ENCODE results near the gene LCN1.

The LCN1 gene

DNA sequence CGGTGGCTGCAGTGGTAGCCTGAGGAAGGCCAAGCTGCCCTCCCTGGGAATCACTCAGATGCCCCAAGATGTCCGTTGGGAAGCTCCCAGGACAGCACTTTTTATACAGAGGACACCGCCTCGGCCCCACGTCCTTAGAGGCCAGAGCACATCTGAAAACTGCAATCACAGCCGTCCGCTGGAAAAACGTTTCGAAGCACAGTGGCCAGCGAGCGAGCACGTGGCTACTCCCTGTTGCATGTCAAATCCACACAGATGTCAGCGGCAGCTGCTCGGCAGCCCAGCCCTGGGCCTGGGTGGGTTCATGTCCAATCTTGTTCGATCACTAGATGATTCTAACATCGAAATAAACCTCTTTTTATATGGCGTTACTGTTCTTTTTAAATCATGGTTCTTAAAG, 32.7 kb upstream of the LCN1 start:
- DNase-seq (ENCODE audit: low read depth in 2 of 3, low spot score in 1 of 3), result no peak

DNA sequence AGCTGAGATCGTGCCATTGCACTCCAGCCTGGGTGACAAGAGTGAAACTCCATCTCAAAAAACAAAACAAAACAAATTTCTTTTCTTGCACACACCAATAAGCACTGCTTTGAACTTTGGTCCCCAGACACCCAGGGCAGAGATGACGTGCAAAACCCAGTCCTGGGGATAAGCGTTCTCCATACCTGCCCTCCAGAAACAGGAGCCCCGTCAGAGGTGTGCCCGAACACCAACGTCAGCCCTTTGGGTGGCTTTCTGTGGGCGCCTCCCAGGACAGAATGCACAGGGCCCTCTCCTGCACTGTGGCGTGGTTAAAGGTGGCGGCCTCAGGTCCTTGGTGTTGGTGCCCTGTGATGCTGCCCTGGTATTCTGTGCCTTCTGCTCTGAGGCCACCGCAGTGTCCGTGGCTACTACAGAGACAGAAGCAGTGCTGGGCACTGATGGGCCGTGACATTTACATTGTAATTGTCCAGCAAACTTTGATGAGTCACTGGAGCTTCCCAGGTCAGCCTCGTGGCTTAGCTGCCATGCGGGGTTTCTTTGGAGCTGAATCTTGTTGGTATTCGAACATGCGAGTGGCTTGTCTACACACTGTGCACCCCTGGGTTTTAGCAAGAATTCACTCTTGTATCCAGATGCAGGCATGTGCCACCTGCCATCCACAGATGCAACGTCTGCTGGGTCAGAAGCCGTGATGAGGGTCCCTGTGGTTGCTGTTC, 31.9 kb upstream of the LCN1 start:
- DNase-seq (ENCODE audit: low read depth in 2 of 3, low spot score in 1 of 3), result no peak

DNA sequence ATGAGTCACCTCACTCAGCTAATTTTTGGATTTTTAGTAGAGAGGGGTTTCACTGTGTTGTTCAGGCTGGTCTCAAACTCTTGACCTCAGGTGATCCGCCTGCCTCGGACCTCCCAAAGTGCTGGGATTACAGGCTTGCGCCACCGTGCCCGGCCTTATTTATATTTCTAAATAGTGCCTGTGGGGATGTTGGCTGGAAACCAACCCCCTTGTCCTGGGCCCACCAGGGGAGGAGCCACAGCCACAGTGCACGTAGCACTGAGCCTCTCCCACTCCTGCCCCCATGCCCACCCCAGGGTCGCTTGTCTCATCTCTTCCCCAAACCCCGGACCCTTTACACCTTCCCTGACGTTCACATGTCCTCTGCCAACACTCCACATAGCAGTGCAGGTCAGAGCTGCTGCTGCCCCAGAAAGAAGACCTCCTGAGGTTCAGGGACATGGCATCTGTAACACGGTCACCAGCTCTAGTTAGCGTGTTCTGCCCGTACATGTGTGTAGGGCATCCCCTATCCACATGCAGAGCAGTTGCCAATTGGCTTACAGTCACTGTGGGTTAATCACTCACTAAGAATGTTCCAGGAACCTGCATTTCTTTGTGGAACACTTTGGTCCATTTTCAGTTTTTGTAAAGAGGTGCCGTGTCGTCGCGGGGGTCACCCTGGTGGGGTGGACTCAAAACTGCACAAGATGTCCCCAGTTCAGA, 30.9 kb upstream of the LCN1 start:
- no peak for DNase-seq (ENCODE audit: low read depth in 2 of 3, low spot score in 1 of 3)

DNA sequence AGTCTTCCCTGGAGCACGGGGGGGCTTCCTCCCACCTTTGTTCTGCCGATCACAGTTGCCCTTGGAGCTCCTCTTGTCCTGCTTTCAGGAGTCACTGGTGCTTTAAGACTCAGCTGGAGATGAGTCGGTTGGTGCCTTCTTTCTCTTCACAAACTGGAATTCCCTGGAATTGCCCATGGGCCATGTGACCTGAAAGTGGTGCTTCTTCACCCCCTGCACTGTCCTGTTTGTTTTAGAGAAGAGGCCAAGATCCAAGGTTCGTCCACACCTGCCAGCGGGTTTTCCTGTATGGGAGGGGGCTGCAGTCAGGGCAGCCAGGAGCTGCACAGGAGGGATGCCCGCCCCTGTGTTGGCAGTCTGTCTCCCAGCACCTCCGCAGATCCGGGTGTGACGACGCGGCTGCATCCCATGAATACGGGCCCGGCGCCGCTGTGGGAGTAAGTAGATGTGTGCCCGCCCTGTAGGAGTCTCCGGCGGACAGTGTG, 30.2 kb upstream of the LCN1 start:
- no peak for DNase-seq (ENCODE audit: low read depth in 2 of 3, low spot score in 1 of 3)

DNA sequence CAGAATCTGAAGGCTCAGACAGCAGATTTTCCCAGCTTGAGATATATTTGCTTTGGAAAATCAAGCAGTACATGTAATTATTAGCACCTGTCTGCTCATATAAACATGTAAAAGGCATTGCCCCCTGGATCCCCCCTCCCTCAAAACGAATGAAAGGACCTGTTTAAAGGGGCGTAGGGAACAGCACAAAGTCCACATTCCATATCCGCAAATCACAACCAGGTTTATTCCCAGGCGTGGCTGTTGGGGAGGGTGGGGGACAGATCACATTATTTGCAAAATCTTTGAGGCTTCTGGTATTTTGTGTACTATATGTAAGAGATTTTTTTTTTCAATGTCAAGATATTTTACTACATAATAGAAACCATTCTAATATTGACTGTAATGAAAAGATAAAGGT, 29.5 kb upstream of the LCN1 start:
- DNase-seq (ENCODE audit: low read depth in 2 of 3, low spot score in 1 of 3), result no peak

DNA sequence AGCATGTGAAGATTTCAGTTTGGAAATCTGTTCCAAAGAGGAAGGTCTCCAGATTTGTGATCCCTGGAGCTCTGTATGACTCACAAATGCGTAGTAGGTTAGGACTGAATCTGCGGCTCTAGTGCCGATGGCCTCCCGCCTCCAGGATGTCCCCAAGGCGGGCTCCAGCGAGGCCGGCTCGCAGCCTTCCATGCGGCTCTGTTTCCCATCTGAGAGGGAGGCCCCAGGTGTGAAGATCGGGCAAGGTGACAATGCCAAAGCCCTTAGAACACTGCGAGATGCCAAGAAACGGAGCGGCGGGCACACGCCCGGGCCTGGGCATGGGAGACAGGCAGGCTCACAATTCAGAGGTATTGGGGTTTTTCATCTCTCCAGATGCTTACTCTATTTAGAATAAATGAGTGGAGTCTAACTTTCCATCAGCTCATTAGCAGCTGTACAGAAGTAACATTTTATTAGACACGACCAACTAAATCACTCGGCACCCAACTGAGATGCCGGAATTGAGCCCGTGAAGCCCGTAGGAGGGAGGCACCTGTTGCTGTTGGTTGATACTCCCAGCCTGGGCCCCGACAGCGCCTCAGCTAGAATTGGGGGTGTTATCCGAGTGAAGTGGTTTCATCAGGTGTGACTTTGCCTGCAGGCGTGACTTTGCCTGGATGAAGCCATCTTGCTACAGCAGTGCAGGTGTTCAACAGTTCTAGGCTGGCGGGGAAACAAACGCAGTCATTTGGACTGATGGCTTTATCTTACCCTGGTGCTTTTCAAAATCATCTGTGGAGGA, 28.2 kb upstream of the LCN1 start:
- DNase-seq (ENCODE audit: low read depth in 2 of 3, low spot score in 1 of 3), result no peak

DNA sequence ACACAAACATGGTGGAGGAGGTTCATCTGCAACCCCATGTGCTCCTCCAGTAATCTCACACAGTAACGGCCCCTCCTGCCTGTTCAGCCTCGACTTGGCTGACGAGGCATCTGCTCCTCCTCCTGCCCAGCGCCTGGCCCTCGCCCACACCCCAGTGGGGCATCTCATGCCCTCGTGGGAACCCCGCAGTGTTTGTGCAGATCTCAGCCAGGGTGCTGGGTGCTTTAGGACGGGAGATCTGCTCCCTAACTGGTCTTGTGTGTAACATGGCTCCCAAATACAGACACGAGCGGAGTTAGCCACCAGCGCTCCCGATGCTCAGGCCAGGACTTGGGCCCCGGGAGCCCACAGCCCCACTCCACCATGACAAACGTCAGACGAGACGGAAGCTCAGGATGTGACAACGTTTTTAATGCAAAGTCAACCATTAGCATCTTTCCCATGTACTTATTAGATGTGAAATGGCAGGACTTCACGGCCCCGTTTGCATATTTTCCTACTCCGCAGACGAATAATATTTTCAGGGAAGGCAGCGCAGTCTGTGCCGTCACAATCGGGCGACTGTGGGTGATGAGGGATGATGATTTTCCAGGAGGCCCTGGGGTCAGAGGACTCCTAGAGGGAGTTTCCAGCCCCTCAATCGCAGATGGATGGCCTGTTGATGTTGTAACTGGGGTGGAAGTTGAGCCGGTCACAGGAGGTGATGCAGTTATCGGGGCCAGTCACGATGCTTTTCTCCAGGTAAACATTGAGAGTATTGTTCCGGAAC, 26.3 kb upstream of the LCN1 start:
- no peak for DNase-seq (ENCODE audit: low read depth in 2 of 3, low spot score in 1 of 3)

DNA sequence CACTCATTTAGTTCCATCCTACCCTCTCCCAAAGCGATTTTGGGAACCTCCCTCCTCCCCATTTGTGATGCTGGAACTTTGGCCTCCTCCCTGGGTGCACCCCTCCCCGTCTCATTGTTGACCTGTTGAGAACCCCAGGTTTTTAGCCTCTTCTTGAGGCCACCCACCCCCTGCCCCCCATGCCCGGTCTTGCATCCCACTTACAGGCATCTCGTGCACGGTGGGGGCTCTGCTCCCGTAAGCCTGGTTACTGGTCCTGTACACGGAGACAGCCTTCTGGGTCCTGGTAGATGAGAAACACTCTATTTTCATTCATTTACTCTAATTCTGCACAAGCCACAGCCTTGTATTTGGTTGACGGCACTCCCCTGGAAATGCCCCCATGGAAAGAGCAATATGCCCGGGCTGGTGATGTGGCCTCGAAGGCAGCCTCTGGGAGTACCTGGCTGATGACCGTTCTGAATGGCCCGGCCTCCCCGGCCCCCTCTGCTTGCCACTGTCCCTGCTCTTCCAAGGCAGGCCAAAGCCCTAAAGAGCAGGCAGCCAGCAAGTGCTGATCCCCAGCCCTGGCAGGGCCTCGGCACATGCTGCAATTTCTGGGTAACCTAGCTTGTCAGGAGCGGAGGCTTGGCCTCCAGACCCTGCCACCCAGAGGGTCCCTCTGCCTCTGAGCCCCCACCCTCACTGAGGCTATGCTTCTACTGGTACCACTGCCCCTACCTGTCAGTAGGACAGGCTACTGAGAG, 22.7 kb upstream of the LCN1 start:
- DNase-seq (ENCODE audit: low read depth in 2 of 3, low spot score in 1 of 3), result no peak

DNA sequence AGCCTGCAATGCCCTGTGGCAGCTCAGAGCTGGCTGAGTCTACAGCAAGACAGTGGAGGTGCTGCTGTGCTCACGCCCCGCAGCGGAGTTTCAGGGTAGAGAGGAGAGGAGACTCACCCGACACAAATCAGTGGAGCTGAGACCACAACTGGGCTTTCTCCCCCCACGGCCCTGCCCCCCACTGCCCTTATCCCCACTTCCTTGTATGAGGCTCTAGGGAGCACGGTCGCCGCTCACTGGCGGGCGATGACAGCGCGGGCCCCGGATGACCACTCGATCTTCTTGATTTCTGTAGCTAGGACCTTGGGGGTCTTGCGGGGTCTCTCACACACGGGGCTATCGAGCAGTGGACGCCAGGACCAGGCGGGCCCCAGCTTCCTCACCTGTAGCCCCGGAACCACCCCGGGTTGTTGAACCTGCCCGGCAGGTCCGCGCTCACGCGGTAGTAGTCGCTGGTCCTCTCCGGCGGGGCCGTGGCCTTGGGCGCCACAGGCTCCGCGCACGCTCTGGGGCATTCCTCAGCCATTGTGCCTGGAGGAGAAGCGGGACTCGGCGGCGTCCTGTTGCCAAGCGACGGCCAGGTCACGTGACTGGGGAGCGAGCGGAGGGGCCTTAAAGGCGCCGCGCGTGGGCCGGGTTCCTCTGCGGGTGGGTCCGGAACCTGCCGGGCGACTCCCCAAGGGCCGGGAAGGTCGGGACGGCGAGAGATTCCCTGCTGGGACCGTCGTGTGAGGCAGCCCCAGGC, 21.7 kb upstream of the LCN1 start:
- peak; percentile 70 to 91 (median 82) for DNase-seq (ENCODE audit: low read depth in 2 of 3, low spot score in 1 of 3)

DNA sequence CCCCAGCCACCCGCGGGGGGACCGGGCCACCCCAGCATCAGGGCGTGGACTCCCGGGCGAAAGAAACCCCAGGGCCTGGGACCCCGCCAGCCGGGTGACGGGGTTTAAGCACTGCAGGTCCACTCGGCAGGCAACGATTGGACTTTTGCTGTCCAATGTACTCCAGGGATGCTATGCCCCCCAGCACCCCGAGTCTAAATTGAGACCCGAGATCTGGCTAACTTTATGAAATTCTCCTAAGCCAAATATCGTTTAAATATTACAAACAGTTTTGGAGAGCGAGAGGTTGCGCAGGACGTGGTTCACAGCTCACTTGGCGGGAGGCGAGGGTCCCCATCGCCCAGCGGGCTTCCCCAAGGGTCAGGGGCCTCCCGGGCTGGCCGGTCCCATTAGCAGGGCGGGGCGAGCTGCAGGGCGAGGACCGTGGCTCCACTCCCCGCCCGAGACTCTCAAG, 21.1 kb upstream of the LCN1 start:
- DNase-seq (ENCODE audit: low read depth in 2 of 3, low spot score in 1 of 3), result no peak

DNA sequence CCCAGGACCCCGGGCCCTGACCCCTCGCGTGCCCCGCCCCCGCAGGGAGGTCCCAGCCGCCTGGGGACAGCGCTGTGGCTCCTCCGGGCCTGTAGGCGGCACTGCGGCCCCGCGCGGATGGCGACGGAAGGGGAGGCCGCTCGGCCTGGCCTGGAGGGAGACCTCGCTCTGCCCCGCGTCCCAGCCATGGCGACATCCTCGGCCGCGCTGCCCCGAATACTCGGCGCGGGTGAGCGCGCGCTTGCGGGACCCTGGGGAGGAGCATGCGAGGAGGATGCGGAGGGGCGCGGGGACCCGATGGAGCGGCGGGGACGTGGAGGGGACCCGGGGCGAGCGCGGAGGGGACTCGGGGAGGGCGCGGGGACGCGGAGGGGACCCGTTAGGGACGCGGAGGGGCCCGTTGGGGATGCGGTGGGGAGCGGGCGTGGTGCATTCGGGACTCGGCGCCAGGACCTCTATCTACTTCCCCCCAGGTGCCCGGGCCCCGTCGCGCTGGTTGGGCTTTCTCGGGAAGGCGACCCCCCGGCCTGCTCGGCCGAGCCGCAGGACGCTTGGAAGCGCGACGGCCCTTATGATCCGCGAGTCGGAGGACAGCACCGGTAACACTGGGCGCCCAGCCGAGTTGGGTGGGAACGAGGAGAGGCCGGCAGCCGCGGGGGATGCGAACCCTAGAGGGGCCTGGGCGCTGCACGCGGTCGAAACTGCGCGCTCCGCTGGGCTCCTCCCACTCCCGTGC, 20.5 kb upstream of the LCN1 start, which contains the start of gene MRPS2:
MRPS2 (plus strand) TSS at position 158 of the 736 bp plus-strand sequence; CDS start at position 187, 29 bp downstream.
- DNase-seq (ENCODE audit: low read depth in 2 of 3, low spot score in 1 of 3), result peak; percentile 67 to 83 (median 73)

DNA sequence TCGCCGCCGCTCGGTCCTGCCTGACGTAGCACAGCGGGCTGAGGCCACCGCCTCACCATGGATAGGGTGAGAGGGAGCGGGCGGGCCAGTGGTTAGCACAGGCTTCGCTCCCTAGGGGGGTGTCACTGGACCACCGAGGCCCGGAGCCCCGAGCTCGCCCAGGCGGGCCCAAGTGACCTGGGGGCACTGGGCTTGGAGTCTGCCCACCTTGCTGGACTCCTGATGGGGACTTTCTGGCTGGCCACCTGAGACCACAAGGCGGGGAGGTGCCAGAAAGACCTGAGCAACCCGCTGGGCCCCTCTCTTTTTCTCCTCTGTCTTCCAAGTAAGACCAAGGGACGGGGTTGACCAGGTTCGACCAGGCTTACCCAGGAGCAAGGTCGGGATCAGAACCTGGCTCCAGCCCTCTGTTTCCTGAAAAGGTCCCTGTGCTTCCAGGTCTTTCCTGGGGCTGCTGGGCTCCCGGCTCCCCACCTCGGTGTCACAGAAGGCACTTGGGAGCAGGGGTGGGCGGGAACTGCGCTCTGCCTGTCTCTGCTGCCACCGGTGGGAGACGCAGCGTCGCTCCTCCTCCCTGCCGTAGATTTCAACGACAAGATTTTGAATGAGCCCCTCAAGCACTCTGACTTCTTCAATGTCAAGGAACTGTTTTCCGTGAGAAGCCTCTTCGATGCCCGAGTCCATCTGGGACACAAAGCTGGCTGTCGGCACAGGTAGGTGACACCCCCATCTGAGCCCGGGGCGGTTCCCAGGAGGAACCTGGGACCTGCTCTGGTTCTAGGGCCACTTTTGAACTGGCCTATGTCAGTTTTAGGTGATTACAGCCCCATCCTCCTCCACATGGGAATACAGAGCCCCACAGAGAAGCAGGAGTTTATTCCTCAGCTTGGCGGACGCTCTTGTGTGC, 19.7 kb upstream of the LCN1 start:
- DNase-seq (ENCODE audit: low read depth in 2 of 3, low spot score in 1 of 3), result peak in 1 of 3 donors; percentile 51

DNA sequence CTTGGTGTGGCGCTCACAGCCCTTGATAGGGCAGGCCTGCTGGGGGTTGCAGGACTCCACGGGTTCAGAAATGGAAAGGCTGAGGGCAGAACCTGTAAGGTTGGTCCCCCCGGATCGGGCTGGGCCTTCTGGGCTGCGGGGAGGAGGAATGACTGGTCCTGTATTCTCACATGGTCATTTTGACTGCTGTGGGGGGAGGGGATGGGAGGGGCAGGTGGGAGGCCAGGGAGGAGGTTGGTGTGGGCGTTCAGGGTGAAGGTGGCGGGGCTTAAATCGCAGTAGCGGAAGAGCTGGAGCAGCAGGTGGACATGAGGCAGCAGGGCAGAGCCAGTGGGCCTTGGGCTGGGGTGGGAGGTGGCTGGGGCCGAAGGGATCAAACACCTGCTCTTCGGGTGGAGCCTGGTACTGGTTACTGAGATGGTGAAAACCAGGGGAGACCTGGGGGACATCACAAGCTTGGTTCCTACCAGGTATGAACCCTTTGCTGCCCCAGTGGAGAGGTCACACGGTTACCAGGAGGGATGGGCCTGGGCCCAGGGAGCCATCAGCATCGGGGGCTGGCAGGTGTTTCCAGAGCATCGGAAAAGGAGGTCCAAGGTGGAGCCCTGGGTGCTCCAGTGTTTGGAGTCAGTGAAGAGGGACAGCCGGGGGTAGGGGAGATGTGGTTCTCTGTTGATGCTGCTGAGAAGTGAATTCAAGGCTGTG, 18.9 kb upstream of the LCN1 start:
- no peak for DNase-seq (ENCODE audit: low read depth in 2 of 3, low spot score in 1 of 3)

DNA sequence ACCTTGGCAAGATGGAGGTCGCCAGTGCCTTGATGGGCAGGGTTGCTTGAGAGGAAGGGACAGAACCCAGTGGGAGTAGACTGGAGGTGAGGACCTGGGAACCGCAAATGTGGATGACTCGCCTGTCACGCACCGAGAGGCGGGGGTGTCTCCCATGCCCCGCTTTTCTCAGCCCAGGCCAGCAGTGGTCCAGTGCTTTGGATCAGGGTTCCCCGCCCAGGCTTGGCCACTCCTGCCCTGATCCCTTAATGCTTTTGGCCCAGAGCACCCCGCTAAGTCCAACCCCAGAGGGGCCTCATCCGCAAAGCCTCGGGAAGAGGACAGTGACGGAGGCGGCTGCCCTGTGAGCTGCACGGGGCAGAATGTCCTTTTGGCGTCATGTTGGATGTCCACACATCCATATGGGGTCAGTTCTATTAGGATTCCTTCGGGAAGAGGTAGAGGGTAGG, 18.3 kb upstream of the LCN1 start:
- DNase-seq (ENCODE audit: low read depth in 2 of 3, low spot score in 1 of 3), result no peak

DNA sequence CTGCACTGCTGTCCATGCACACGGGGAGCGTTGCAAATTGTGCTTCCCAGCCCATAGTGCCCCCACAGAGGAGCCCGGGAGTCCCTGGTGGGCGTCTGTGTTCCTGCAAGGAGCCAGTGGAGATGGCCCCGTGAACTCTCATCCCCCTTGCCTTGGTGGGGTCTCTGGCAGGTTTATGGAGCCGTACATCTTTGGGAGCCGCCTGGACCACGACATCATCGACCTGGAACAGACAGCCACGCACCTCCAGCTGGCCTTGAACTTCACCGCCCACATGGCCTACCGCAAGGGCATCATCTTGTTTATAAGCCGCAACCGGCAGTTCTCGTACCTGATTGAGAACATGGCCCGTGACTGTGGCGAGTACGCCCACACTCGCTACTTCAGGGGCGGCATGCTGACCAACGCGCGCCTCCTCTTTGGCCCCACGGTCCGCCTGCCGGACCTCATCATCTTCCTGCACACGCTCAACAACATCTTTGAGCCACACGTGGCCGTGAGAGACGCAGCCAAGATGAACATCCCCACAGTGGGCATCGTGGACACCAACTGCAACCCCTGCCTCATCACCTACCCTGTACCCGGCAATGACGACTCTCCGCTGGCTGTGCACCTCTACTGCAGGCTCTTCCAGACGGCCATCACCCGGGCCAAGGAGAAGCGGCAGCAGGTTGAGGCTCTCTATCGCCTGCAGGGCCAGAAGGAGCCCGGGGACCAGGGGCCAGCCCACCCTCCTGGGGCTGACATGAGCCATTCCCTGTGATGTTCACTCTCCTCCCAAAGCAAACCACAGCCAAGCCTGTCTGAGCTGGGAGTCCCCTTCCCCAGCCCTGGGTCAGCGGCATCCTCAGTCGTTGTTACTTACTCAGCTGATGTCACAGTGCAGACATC, 17.6 kb upstream of the LCN1 start:
- DNase-seq (ENCODE audit: low read depth in 2 of 3, low spot score in 1 of 3), result no peak
